ENCODE measurements around the gene TRAF3.
"Not testable (repeated sequence)": the region's sequence is repeated elsewhere in the genome, so short reads cannot be mapped to it uniquely, and the experiment has no call there.

TRAF3 gene

GRCh38 chr14:102868956-102869547, 91.8 kb downstream of the TRAF3 start:
- no peak overlapping the region for H3K4me3 ChIP-seq
- in situ Hi-C loops (cut with MboI; ENCODE audit: low sequenced_read_pairs): no loop called here
- peaks cover 26% of the 10 kb centered on the region for H3K36me3 ChIP-seq (replicated peaks)
- no peaks in the 10 kb centered on the region for H3K9me3 ChIP-seq
- no peaks in the 10 kb centered on the region for H3K27me3 ChIP-seq (ENCODE audit: low read depth)
- no peaks in the 10 kb centered on the region for H3K4me1 ChIP-seq
- DNase-seq (ENCODE audit: low spot score in 2 of 2): no peak

- no peaks in the 10 kb centered on the region for H3K27me3 ChIP-seq (ENCODE audit: low read depth)
- H3K4me1 ChIP-seq: no peaks in the 10 kb centered on the region
- H3K9me3 ChIP-seq: no peaks in the 10 kb centered on the region
- no peak overlapping the region for H3K4me3 ChIP-seq
- in situ Hi-C loops (cut with MboI; ENCODE audit: low sequenced_read_pairs): no loop called here
- no peak for DNase-seq (ENCODE audit: low spot score in 2 of 2)
- H3K36me3 ChIP-seq (replicated peaks): peaks cover 26% of the 10 kb centered on the region
Observed at GRCh38 chr14:102870246-102870645, 93.0 kb downstream of the TRAF3 start.

GRCh38 chr14:102870994-102871831, 94.0 kb downstream of the TRAF3 start:
- no peak for DNase-seq (ENCODE audit: low spot score in 2 of 2)
- in situ Hi-C loops (cut with MboI; ENCODE audit: low sequenced_read_pairs): no loop called here
- Histone ChIP-seq H3K4me3 (no peak overlapping the region), H3K4me1 (no peaks in the 10 kb centered on the region), H3K36me3 (replicated peaks) (peaks cover 30% of the 10 kb centered on the region), H3K9me3 (no peaks in the 10 kb centered on the region), H3K27me3 (ENCODE audit: low read depth) (no peaks in the 10 kb centered on the region)

DNA sequence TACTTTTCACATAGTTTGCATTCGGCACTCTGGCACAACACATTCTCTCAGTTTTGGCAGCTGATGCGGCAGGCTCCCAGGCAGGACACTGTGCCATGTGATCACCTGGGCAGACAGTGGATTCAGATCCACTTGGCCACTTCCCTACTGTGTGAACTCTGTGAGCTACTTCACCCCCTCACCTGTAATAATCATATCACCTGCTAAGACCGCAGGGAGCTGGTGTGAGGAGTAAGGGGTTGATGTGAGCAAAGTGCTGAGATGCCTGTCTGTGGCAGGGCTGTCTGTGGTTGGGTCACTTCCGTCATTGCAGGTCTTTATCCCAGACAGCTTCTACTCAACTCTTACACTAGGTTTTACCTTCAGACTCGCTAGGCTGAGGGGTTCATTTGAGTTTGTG, 94.8 kb downstream of the TRAF3 start:
- in situ Hi-C loops (cut with MboI; ENCODE audit: low sequenced_read_pairs): no loop called here
- H3K36me3 ChIP-seq (replicated peaks): peaks cover 32% of the 10 kb centered on the region
- DNase-seq (ENCODE audit: low spot score in 2 of 2): no peak

DNA sequence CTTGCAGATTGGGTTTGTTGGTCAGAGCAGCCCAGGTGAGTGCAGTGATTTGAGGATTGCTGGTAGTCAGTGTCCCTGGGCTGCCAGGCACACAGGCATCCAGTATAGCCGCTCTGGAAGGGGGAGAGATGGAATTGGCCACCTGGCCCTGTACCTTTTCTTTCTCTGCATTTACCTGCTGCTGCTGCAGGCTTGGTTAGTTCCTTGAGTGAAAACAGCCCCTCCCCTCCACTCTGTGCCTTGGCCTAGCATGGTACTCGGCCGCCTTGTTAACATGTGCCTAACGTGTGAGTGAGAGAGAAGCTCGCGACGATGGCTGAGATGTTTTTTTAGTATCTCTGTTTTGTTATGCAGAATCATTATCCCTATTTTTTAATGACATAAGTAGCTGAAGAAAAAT, 95.9 kb downstream of the TRAF3 start:
- no peak for DNase-seq (ENCODE audit: low spot score in 2 of 2)
- Histone ChIP-seq H3K9me3 (no peaks in the 10 kb centered on the region), H3K36me3 (replicated peaks) (peaks cover 32% of the 10 kb centered on the region), H3K27me3 (ENCODE audit: low read depth) (no peaks in the 10 kb centered on the region), H3K4me1 (no peaks in the 10 kb centered on the region), H3K4me3 (no peak overlapping the region)
- in situ Hi-C loops (cut with MboI; ENCODE audit: low sequenced_read_pairs): no loop called here

More for the DNA sequence above, 94.8 kb downstream of the TRAF3 start:
- Histone ChIP-seq H3K4me3 (no peak overlapping the region), H3K27me3 (ENCODE audit: low read depth) (no peaks in the 10 kb centered on the region), H3K4me1 (no peaks in the 10 kb centered on the region), H3K9me3 (no peaks in the 10 kb centered on the region)

GRCh38 chr14:102873546-102874061, 96.4 kb downstream of the TRAF3 start:
- Histone ChIP-seq H3K4me3 (no peak overlapping the region), H3K36me3 (replicated peaks) (peaks cover 32% of the 10 kb centered on the region), H3K4me1 (no peaks in the 10 kb centered on the region), H3K9me3 (no peaks in the 10 kb centered on the region), H3K27me3 (ENCODE audit: low read depth) (no peaks in the 10 kb centered on the region)
- in situ Hi-C loops (cut with MboI; ENCODE audit: low sequenced_read_pairs): no loop called here
- DNase-seq (ENCODE audit: low spot score in 2 of 2): no peak

DNA sequence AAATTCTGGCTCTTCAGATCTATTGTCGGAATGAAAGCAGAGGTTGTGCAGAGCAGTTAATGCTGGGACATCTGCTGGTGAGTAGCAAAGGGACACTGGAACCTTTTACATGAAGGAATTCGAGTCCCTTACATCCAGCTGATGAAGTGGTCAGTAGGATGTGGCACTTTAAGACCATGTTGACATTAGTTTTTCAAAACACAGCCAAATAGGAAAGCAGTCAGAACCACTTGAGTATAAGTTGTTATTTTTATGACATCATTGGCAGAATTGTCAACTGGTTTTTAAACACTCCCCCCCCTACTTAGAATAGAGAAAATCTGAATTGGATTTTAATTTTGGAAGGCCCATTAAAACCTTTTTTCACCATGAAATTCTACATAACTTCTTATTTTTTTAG, 98.4 kb downstream of the TRAF3 start:
- no peak for DNase-seq (ENCODE audit: low spot score in 2 of 2)
- Histone ChIP-seq H3K27me3 (ENCODE audit: low read depth) (no peaks in the 10 kb centered on the region), H3K4me1 (no peaks in the 10 kb centered on the region), H3K4me3 (no peak overlapping the region), H3K36me3 (replicated peaks) (peaks cover 41% of the 10 kb centered on the region), H3K9me3 (no peaks in the 10 kb centered on the region)
- in situ Hi-C loops (cut with MboI; ENCODE audit: low sequenced_read_pairs): no loop called here

DNA sequence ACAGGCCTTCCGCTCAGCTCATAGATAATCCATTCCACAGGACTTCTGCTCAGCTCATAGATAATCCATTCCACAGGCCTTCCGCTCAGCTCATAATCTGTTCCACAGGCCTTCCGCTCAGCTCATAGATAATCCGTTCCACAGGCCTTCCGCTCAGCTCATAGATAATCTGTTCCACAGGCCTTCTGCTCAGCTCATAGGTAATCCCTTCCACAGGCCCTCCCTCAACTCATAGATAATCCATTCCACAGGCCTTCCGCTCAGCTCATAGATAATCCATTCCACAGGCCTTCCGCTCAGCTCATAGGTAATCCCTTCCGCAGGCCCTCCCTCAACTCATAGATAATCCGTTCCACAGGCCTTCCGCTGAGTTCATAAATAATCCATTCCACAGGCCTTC, 100.3 kb downstream of the TRAF3 start:
- H3K27me3 ChIP-seq (ENCODE audit: low read depth); H3K4me1 ChIP-seq; DNase-seq (ENCODE audit: low spot score in 2 of 2); in situ Hi-C loops (cut with MboI; ENCODE audit: low sequenced_read_pairs); H3K4me3 ChIP-seq; H3K9me3 ChIP-seq: not testable (repeated sequence)
- H3K36me3 ChIP-seq (replicated peaks): peaks cover 30% of the 10 kb centered on the region

DNA sequence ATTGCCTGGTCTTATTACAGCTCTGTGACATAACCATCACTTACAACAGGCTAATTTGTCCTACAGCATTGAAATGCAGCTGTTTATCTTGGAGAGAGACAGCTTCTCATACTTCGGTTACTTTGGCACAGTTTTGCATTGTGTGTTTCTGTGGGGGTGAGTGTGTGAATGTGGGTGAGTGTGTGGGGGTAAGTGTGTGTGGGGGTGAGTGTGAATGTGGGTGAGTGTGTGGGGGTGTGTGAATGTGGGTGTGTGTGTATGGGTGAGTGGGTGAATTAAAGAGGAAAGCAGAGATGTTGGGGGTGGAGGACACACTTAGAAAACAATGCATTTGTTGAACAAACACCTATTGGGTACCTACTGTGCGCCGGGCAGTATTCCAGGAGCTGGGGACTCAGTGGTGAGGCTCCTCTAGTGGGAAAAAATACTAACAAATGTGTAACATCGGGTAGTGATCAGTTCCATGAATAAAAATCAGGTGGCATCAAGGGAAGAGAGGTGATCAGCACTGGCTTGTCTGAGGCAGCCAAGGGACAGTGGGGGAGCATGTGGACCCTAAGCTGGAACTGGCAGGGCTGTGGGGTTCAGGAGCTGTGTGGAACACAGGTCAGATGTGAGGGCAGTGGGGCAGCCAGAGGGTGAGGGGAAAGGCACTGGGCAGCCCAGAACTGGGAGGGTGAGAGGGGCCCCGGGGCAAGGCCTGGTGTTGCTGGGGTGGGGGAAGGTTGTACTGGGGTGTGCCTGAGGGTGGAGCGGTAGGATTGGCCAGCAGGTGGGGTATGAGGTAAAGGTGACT, 101.1 kb downstream of the TRAF3 start:
- Histone ChIP-seq H3K9me3 (no peaks in the 10 kb centered on the region), H3K4me3 (no peak overlapping the region), H3K36me3 (replicated peaks) (peaks cover 23% of the 10 kb centered on the region), H3K27me3 (ENCODE audit: low read depth) (no peaks in the 10 kb centered on the region), H3K4me1 (no peaks in the 10 kb centered on the region)
- no peak for DNase-seq (ENCODE audit: low spot score in 2 of 2)
- in situ Hi-C loops (cut with MboI; ENCODE audit: low sequenced_read_pairs): no loop called here

GRCh38 chr14:102878970-102879460, 101.8 kb downstream of the TRAF3 start:
- in situ Hi-C loops (cut with MboI; ENCODE audit: low sequenced_read_pairs): no loop called here
- H3K9me3 ChIP-seq: no peaks in the 10 kb centered on the region
- H3K4me1 ChIP-seq: no peaks in the 10 kb centered on the region
- H3K27me3 ChIP-seq (ENCODE audit: low read depth): no peaks in the 10 kb centered on the region
- no peak for DNase-seq (ENCODE audit: low spot score in 2 of 2)
- no peak overlapping the region for H3K4me3 ChIP-seq
- peaks cover 19% of the 10 kb centered on the region for H3K36me3 ChIP-seq (replicated peaks)

DNA sequence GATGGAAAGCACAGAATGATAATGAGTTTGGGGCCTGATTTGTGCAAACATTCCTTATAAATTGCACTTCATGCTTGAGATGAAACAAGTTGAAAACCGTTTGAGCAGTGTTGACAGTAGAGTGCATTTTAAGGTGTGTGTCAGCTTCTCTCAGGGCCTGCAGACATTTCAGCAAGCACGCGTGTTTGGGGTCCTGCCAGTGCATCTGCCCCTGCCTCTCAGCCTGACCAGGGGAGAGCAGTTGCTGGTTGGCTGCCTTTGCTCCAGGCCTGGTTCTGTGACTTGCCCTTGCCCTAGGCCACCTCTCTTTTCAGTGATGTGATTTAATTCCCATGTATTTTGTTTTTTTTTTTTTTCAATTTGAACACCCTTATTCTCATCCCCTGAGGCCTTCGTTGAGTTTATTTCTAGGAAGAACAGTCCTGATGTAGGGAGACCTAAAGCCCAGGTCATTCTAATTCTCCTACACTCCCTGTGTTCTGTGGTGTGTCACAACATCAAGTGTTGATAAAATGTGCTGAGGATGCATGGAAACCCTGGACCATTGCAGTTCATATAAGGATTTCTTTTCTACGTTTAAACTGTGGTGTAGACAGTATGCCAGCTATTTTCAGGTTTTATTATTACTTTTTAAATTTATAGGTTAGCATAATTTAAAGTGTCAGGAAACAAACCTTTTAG, 105.1 kb downstream of the TRAF3 start:
- H3K4me3 ChIP-seq: no peak overlapping the region
- H3K36me3 ChIP-seq (replicated peaks): peaks cover 28% of the 10 kb centered on the region
- no peak for DNase-seq (ENCODE audit: low spot score in 2 of 2)
- no peaks in the 10 kb centered on the region for H3K4me1 ChIP-seq
- in situ Hi-C loops (cut with MboI; ENCODE audit: low sequenced_read_pairs): no loop called here
- H3K27me3 ChIP-seq (ENCODE audit: low read depth): no peaks in the 10 kb centered on the region
- no peaks in the 10 kb centered on the region for H3K9me3 ChIP-seq

GRCh38 chr14:102883089-102883541, 105.9 kb downstream of the TRAF3 start:
- Histone ChIP-seq H3K9me3 (no peaks in the 10 kb centered on the region), H3K36me3 (replicated peaks) (peaks cover 33% of the 10 kb centered on the region), H3K4me1 (no peaks in the 10 kb centered on the region), H3K4me3 (no peak overlapping the region), H3K27me3 (ENCODE audit: low read depth) (no peaks in the 10 kb centered on the region)
- in situ Hi-C loops (cut with MboI; ENCODE audit: low sequenced_read_pairs): no loop called here
- DNase-seq (ENCODE audit: low spot score in 2 of 2): no peak

- in situ Hi-C loops (cut with MboI; ENCODE audit: low sequenced_read_pairs): no loop called here
- Histone ChIP-seq H3K9me3 (no peaks in the 10 kb centered on the region), H3K4me1 (no peaks in the 10 kb centered on the region), H3K4me3 (no peak overlapping the region), H3K27me3 (ENCODE audit: low read depth) (no peaks in the 10 kb centered on the region), H3K36me3 (replicated peaks) (peaks cover 34% of the 10 kb centered on the region)
- no peak for DNase-seq (ENCODE audit: low spot score in 2 of 2)
Observed at GRCh38 chr14:102883554-102883953, 106.3 kb downstream of the TRAF3 start.
